DMS153 (cell line): ENCODE measurements around the gene SIRT3.
A peak's percentile ranks its signal among the peaks of the same experiment; 100 is the strongest.

Experiments used
- DNase-seq: peaks from one replicate; lab custom pipeline; 2025; lab: John Stamatoyannopoulos, UW

The SIRT3 gene

DNA sequence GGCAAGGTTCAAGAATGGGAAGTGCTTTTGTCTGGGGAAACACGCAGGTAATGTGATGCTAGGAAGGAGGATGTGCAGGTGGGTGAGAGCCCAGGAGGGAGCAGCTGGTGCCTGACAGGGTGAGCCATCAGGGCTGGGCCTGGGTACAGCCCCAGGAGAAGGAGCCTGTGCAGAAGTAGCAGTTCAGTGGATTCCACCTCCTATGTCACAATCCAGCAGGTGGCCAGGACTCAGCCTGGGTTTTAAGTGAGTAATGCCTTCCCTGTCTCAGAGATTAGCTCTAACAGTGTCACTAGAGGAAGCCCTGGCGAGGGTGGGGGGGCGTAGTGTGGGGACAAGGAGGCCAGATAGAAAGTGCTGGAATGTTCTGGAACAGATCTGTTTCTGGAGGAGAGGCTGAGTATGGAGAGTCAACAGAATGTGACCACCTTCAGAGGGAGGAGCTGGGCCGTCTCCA lies 20.5 kb downstream of the SIRT3 start:
- no peak for DNase-seq

GRCh38 chr11:214083-214482 lies 22.1 kb downstream of the SIRT3 start:
- DNase-seq: no peak

DNA sequence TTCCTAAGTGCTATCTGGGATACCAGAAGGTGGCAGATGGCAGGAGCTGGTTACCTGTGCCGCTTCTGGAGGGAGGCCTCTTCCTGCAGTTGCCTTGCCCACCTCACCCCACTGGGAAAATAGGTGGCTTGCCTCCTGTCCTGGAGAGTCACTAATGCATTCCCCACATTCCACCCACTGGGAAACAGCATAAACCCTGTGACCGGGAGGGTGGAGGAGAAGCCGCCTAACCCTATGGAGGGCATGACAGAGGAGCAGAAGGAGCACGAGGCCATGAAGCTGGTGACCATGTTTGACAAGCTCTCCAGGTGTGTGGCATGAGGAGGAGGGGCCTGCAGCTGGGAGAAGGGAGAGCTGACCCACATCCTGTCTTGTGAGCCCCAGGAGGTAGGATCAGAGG lies 23.0 kb downstream of the SIRT3 start:
- DNase-seq: no peak

GRCh38 chr11:212150-213100 lies 23.7 kb downstream of the SIRT3 start:
- DNase-seq: no peak

- DNase-seq: no peak
Observed at GRCh38 chr11:211741-212140, 24.4 kb downstream of the SIRT3 start.

DNA sequence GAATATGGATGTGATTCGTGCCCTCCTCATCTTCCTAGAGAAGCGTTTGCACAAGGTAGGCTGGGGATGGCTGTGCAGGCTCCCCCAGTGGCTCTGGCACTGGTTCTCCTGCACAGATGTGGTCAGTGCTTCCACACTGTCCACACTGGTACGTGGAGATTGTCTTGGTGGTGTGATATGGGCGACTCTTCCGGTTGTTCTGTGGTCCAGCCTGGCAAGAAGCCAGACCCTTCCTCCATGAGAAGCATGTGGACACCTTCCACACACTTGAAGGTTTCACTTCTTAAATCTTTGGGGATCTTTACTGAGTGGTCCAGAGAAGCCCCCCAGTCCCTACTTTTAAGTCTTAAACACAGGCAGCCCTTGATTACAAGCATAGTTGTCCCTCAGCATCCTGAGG lies 24.8 kb downstream of the SIRT3 start:
- DNase-seq: no peak

GRCh38 chr11:210803-211180 lies 25.4 kb downstream of the SIRT3 start:
- no peak for DNase-seq

GRCh38 chr11:210122-210802 lies 25.9 kb downstream of the SIRT3 start:
- DNase-seq: no peak

DNA sequence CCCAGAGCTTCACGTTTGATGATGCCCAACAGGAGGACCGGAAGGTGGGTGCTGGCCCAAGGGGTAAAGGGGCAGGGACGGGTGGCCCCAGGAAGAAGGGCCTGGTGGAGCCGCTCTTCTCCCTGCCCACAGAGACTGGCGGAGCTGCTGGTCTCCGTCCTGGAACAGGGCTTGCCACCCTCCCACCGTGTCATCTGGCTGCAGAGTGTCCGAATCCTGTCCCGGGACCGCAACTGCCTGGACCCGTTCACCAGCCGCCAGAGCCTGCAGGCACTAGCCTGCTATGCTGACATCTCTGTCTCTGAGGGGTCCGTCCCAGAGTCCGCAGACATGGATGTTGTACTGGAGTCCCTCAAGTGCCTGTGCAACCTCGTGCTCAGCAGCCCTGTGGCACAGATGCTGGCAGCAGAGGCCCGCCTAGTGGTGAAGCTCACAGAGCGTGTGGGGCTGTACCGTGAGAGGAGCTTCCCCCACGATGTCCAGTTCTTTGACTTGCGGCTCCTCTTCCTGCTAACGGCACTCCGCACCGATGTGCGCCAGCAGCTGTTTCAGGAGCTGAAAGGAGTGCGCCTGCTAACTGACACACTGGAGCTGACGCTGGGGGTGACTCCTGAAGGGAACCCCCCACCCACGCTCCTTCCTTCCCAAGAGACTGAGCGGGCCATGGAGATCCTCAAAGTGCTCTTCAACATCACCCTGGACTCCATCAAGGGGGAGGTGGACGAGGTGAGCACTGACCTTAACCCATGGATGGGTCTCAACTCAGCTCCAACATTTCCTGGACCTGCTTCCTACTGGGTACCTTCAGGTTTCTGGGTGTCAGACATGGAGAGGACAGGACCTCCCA lies 26.6 kb downstream of the SIRT3 start:
- no peak for DNase-seq

DNA sequence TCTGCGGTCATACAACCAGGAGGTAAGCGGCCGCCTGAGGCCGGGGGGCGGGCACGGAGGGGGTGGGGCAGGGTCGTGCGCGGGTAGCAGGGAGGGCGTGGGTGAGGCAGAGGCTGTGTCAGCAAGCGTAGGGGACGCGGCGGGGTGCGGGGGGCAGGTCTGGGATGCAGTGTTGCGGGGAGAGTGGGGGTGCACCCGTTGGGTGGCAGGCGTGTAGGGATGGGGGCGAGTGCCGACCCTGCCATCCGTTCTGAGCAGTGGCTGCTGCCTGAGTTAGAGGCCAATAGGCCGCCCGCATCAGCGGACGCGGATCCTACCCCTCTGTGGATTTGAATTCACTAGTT lies 27.3 kb downstream of the SIRT3 start:
- DNase-seq: no peak

GRCh38 chr11:208181-208916 lies 27.8 kb downstream of the SIRT3 start:
- DNase-seq: peak; percentile 13

DNA sequence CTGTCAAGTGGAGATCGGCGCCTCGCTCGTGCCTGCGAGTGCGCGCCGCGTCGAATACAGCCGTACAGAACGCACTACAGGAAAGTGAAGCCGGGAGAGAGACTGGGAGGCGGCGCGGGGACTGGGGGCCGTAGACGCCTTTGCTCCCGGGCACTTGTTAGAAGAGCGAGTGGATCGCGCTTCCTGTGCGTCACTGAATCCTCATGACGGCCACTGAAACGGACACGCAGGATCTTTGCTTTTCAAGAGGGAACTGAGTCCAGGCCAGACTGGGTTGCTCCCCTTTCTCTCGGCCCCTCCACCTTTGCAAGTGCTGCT lies 28.3 kb downstream of the SIRT3 start:
- no peak for DNase-seq

DNA sequence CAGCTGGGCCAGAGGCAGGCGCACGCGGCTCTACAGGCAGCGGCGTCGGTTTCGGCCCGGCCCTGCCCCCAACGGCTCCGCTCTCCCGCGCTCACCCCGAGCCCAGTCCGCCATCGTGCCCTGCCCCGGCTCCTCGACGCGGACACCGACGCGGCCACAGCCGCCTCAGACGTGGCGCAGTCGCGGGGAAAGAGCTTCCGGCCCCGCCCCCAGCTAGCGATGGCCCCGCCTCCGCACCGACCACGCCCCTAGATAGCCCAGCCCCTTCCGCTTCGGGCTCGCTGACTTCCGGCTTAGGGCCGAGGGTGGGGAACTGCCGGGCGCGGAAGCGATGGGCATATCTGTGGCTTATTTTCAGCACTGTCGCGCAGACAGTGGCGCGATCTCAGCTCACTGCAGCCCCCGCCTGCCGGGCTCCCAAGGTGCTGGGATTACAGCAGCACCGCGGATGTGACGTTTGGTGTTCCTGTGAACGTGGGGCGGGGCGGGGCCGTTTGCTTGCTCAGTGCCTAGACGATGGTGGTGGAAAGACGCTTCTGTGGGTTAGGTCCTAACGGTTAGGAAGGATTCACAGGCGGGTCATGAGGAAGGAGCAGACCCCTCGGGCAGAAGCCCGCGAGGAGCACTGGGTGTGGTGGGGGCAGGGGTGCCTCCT lies 28.8 kb downstream of the SIRT3 start, which contains the start of the genes BET1L and RIC8A:
Gene BET1L (minus strand): TSS at position 192 of the 655 bp plus-strand sequence. CDS start 78 bp downstream, at position 114.
Gene RIC8A (plus strand): TSS at position 501 of the 655 bp plus-strand sequence. CDS start 1,147 bp downstream, outside the sequence.
- DNase-seq: peak; percentile 89

DNA sequence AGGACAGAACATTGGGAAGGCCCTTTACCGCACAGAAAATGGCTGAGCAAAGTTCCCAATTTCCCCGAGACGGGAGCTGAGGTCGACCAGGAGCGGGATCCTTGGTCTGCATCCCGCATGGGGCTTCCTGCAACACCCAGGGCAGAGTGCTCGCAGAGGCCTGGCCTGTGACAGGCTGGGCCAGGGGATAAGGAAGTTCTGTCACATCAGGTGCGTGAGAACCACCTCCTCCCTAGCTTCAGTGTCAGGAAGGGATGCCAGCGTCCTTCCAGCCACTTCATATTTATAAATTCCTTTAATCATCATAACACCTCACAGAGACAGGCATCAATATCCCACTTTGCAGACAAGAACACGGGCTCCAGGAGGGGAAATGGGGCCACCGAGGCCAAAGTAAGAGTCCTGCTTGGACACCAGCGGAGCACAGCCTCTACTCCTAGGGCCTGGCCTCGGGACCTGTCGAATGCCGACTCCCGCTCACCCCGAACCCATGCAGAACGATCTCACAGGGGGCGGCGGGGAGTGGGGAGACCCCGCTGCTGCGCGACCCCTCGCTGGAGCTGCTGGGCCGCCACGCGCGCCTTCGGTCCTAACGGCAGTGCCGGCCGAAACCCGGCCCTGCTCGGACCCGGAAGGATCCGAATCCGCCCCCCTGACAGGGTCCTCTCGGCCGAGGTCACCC lies 29.5 kb downstream of the SIRT3 start:
- DNase-seq: no peak

GRCh38 chr11:206002-206384 lies 30.1 kb downstream of the SIRT3 start:
- DNase-seq: no peak

- no peak for DNase-seq
Observed at GRCh38 chr11:205221-206001, 30.7 kb downstream of the SIRT3 start.

DNA sequence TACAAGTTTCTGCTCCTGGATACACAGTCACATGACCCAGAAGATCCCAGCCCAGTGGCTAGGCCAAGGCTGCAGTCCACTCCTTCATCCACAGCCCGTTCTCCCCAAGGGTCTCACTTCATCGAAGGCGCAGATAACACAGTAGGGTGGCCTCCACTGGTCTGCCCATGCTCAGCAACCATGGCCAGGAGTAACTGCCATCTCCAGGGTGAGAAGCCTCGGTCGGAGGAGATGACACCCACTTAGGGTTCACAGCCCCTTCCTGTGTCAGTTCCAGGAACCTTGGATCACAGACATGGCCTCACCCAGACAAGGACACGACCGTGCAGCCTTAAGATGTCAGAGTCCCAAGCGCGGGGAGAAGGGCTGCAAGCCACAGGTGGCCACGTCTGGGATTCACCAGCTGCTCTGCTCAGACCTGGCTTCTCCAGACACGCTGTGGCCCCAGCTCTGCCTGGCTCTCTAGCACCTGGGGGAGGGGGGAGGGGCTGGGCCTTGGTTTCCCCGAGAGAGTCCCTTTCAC lies 31.5 kb downstream of the SIRT3 start:
- no peak for DNase-seq

GRCh38 chr11:203945-204586 lies 32.1 kb downstream of the SIRT3 start:
- DNase-seq: no peak
